ENCODE data around the gene DVL2. TPM values are rescaled to one million over a fixed set of nuclear protein-coding genes. Genes with fewer than 3 reads are reported as not detected.
"Not testable (repeated sequence)": the region's sequence is repeated elsewhere in the genome, so short reads cannot be mapped to it uniquely, and the experiment has no call there.

The DVL2 gene
- total RNA-seq, 1 donor from 2014 or later = 53.4 TPM

DNA sequence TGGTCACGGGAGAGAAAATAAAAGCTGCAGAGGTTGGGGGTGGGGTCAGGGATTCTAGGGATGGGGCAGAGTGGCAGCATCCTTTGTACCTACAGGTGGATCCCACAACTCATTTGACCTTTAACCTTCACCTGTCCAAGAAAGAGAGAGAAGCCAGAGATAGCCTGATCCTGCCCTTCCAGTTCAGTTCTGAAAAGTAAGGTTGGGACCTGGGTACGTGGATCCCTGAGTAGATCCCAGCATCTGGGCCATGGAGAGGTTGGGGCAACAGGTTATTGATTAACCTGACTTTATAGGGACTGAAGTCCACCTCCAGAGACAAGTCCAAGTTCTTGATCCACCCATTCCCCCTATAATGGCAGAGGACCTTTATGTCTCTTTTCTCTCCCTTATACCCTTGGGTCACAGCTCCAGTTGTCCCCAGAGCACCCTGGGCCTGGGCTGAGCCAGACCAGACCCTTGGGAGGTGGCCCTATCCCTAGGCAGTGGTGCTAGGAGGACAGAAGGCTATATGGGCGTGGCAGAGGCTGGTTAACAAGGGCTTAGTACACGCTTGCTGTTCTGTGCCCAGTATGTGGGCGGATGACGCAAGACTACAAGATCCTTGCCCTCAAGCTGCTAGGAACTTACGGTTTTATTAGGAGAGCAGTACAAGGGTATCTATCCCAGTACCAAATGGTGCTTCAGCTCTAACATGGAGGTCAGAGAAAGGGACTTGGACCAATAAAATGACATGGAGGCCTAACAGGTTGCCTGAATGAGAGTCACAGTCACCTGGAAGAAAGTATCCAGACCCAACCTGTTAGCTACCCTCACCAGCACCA is 24.6 kb upstream of the DVL2 start:
- DNase-seq (ENCODE audit: low spot score in 2 of 2) (no peak), FAIRE-seq (no peak)

DNA sequence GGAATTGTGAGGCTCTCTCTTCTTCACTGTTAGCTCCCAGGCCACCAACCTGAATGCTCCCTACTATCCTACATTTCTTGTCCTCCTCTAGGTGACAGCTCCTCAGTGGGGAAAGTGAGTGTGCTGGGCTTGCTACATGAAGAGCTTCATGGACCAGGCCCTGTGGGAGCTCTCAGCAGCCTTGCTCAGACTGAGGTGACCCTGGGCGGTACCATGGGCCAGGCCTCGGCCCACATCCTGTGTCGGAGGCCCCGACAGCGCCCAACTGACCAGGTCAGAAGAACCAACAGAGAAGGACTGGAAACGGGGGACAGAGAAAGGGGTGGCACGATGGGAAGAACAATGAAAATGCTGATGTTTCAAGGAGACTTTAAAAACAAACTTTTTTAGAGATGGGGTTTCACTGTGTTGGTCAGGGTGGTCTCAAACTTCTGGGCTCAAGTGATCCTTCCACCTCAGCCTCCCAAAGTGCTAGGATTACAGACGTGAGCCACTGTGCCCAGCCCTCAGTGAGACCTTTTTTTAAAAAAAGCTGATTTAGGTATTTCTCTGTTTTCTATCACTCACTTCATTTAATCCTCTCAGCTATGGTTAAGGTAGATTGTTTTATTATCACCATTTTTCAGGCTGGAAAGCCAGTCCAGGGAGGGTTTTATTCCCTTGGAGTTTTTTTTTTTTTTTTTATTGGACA is 22.6 kb upstream of the DVL2 start:
- DNase-seq (ENCODE audit: low spot score in 2 of 2) = no peak
- no peak for FAIRE-seq

DNA sequence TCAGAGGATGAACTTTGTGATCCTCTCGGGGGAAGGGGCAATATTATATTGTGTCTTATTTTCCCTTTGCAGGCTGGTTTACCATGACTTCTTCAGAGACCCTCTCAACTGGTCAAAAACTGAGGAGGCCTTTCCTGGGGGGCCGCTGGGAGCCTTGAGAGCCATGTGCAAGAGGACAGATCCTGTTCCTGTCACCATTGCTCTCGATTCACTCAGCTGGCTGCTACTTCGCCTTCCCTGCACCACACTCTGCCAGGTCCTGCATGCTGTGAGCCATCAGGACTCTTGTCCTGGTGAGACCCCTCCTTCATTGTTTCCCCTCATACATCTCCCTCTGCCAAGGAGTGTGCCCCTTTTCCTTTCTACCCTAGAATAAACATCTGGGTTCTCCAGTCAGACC is 20.2 kb upstream of the DVL2 start:
- FAIRE-seq (no peak), DNase-seq (ENCODE audit: low spot score in 2 of 2) (peak in 1 of 2 donors; percentile 6)

DNA sequence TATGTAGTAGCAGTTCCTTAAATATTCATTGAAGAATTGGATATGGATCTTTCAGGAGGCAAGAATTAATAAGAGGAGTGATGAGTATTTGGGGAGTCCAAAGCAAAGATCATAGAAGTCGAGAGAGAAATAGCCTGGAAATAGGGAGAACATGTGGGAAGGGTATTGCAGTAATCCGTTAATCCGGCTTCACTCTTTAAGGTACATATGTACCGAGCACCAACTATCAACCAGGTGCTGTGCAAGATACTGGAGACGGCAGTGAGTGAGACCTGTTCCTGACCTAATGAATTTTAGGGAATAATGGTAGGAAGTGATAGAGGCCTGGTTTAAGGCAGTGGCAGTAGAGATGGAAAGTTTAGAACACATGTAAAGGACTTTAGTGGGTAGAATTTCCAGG is 18.8 kb upstream of the DVL2 start:
- DNase-seq (ENCODE audit: low spot score in 2 of 2) = no peak
- FAIRE-seq = no peak

DNA sequence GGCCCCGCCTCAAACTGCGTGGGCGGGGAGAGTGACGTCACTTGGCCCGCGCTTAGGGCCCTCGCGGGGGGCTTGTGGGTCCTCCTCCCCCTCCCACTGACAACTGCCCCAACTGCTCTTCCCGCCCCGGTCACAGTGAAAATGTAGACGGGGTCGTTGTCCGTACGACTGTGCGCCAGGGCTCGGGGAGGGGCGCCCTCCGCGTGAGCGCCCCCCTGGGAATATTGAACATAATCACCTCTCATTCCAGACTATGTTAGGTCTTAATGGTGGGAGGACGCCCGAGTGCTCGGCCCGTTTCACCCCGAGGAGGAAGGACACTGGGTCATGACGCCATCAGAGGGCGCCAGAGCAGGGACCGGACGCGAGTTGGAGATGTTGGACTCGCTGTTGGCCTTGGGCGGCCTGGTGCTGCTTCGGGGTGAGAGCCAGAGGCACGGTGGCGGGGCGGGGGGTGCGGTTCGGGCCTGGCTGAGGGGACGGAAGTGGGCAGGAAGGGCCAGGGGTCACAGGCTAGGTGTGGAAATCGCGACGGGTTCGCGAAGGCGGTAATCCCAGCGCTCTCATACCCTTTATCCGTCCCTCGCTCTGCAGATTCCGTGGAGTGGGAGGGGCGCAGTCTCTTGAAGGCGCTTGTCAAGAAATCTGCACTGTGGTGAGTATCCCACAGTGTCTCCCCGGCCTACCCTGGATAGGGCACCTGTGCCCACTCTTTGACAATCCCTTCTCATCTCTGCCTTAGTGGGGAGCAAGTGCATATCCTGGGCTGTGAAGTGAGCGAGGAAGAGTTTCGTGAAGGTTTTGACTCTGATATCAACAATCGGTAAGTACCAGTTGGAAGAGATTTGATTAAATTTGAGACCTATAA is 18.1 kb upstream of the DVL2 start, which contains the start of gene ELP5:
Gene ELP5 (plus strand): TSS at position 40 of the 868 bp plus-strand sequence. CDS start 336 bp downstream, at position 376.
- FAIRE-seq (no peak), DNase-seq (ENCODE audit: low spot score in 2 of 2) (peak; percentile 82 to 90)

DNA sequence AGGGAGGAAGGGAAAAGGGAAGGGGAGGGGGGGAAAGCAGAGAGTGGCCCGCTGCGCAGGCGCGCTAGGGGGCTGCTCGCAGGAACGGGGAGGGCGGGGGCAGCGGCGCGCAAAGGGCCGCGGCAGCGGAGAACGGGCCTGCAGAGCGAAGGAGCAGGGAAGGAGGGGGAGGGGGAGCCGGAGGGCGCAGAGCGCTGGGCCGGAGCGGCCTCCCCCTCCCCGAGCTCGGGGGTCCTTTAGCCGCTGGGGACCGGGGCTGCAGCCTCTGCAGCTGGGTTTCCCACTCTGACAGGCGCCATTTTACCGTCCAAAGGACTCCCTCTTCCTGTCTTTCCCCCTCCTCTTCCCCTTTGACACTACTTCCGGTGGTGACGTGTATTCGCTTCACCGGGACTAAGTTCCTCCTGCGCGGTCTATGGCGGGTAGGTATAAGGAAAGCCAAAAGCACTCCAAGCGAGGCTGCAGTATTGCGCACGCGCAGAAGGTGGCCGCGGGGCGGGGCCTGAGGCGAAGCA is 17.4 kb upstream of the DVL2 start, which contains the start of gene CTDNEP1:
Gene CTDNEP1 (minus strand): TSS at position 74 of the 515 bp plus-strand sequence. CDS start 438 bp downstream, outside the sequence.
- FAIRE-seq = peak; percentile 47
- DNase-seq (ENCODE audit: low spot score in 2 of 2) = peak; percentile 97 to 98

DNA sequence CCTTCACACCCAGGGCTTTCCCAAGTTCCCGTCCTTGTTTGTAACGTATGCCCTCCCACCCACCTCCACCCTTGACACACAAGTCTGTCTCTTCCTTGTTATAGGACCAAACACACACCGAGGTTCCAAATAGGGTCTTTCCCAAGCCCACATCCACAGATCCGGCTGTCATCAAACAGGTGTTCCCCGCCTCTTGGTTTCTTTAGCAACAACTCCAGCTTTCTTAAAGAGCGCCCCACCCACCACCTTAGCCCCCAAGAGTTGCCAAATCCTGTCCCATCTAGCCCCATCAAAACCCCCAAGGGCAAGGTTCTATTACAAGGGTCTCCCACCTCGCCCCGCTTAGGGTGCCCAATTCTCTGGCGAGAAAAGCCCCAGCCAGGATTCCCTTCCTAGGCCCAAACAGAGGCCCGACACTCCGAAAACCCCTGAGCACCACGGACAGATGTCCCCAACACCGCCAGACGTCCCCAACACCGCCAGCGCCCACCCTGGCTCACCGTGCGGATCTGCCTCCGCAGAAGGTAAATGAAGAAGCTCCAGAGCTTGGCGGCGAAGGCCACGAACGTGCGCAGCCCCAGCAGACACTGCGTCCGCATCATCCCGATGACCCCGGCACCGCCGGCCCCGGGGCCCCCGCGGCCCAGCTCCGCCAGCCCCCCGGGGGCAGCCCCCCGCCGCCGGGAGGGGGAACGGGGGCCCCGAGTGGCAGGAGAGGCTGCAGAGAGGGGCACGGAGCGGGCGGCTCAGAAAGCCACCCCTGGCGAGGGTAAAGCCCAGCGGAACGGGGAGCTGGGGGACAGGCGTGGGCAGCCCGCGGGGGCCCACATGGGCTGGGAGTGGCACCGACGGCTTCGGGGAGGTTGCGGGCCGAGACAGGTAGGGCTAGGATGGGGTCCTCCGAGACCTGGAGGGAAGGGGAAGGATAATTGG is 16.6 kb upstream of the DVL2 start:
- no peak for DNase-seq (ENCODE audit: low spot score in 2 of 2)
- FAIRE-seq = no peak

DNA sequence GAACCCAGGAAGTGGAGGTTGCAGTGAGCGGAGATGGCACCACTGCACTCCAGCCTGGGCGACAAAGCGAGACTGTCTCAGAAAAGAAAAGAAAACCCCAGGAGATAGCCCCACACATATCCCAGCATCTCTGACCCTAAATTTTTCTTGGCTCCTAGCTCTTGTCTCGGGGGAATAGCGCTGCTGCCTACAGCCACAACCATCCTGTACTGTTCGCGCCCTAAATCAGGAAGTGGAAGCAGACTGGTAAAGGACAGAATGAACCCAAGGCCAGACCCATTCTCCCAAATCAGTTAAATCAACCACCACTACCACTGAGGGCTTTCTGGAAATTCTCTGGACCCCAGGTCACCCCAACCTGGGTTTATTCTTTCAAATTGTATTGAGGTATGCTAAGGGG is 15.5 kb upstream of the DVL2 start:
- FAIRE-seq = no peak
- no peak for DNase-seq (ENCODE audit: low spot score in 2 of 2)

DNA sequence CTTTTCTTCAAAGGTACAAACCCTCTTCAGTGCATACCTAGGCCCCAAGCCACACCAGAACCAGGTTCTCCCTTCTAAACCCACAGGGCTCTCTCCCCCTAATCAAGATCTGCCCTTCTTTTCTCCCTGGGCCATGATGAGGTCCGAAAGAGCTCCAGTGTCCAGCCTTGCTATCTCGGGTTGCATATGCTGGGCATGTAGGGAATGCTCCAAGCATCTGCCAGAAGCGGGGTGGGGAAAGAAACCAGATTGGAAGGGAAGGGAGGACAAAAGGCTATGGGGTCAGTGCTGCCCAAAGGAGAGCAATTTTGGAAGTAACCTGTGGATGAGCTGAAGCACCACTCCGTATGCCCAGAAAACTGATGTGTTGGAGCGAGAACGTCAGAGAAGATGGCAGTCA is 14.9 kb upstream of the DVL2 start:
- DNase-seq (ENCODE audit: low spot score in 2 of 2) (no peak), FAIRE-seq (no peak)

DNA sequence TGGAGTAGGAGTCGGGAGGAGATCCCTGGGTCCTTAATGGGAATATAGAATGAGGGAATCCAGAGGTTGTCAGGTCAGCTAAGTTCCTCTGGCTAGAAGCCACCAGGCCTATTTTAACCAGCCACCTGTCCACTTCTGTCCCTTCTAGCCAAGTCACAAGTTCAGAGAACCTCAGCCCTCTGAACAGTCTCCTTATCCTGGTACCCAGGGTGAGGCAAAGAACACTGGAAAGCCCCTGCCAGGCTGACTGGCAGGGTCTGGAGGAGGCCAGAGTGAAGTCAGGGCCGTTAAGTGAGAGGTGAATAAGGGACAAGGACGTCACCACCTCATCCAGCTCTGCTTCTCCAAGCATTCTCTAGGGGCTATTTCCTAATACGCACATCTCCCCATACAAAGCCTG is 14.5 kb upstream of the DVL2 start:
- no peak for DNase-seq (ENCODE audit: low spot score in 2 of 2)
- no peak for FAIRE-seq

DNA sequence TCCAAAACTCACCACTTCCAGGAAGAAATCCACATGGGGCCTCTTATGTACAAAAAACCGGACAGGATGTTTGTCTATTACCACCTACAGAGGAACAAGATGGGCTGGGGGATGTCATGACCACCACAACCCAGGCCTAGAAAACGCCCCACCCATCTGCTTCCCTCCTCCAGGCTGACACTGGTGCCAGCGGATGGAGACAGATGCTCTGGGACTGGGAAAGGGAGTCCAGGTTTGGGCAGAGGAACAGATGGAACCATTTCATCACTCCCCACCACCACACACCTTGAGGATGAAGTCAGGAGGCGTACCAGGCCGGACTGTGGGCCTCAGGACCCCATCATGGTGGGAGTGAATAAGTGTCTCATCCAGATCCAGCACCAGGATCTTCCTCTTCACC is 12.5 kb upstream of the DVL2 start:
- FAIRE-seq (no peak), DNase-seq (ENCODE audit: low spot score in 2 of 2) (no peak)

DNA sequence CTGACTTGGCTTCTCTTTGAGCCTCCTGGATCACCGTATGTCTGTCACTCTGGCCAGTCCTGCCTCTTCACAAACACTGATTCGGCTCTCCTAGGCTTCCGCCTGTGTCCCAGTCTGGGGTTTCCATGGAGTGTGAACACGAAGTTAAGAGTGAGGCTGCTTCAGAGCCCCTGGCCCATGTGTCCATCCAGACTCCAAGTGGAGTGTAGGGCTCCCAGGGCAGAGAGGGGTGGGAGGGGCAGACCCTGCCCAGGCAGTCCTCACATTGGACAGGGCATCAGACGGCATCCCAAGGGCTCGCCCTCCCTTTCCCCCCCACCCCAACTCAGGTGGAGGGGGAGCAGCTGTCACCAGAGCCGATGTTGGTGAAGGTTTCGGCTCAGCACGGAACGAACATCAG is 9.5 kb upstream of the DVL2 start:
- FAIRE-seq; DNase-seq (ENCODE audit: low spot score in 2 of 2): not testable (repeated sequence)

DNA sequence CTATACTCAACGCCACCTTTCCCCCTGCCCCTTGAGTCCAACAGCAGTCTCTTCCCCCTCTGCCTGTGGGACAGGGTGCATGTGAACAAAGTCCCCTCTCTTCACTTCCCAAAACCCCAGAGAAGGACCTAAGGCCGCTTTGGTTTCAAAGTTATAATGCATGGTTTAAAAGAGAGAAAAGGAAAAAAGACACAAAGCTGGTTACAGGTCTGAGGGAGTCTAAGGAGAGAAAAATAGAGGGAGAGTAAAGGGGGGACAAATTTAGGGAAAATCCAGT is 9.1 kb upstream of the DVL2 start:
- DNase-seq (ENCODE audit: low spot score in 2 of 2) = no peak
- no peak for FAIRE-seq

DNA sequence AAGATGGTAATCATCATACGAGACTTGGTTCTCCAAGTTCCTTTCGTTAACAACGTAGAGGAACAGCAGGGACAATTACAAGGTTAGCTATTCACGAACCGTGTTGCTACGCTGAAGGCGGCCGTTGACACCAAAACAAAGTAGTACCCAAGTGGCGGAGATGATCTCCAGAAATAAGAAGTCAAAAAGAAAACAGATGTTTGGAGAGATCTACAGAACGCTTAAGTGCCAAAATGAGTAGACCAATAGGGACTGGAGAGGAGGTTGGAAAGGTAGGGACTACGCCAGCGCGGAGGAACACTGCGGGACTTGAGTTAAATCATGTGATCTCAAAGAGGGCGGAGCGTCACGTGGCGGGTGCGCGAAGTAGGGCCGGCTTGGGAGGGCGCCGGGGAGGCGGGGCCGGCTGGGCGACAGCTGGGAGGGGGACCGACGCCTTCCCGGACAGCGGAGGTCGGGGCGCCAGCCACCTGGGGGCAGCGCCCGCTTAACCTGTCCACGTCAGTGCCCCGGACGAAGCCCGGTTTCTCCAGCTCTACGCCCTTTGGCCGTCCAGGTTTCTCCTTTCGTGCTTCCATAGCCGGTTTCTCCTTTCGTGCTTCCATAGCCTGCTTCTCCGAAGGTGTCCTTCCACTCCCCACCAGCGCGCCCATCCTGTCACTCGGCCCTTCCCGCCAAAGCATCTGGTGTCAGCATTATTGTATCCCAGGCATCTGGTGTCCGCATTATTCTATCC is 8.6 kb upstream of the DVL2 start:
- no peak for FAIRE-seq
- peak; percentile 91 to 93 for DNase-seq (ENCODE audit: low spot score in 2 of 2)

DNA sequence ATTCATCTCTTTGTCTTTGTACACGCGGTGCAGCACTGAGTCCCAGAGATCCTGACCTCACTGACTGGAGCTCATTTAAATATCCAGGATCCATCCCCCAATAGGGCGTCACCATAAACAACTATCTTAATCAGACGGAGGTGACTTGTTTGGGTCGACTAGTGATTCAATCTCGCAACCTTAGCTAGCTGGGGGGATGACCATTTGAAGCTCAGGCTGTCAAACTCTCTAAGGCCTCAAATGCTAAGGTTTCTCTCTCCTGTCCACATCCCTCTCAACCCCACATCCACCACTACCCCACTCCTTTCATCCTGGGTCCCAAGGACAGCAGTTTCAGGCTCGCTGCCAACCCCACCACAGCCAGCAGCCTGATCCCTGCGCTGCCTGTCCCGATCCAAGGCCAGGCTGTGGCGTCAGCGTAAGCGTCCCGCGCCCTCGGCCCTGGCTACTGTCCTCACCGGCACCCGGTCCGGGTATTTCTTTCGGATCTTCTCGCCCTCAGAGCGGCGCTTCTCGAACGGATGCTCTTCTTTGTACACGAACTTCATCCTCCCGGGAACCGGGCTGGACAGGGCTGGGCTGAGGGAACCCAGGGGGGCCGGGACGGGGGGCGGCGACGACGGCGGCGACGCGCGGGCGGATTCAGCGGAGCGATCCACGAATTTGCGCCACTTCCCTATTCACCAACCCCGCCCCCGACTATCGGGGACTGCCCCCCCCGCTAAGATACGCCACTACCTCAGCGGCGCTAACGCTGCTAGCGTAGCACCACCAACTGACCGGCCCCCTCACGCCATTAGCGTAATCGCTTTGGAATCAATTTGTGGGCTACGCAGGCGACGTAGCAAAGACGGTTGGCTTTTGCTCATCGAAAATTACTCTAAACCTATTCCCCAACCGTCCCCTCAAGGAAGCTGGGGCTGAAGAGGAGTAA is 7.7 kb upstream of the DVL2 start, which contains the start of gene GABARAP:
Gene GABARAP (minus strand): TSS at position 667 of the 934 bp plus-strand sequence. CDS start 119 bp downstream, at position 548.
- FAIRE-seq (no peak), DNase-seq (ENCODE audit: low spot score in 2 of 2) (peak; percentile 81 to 88)

DNA sequence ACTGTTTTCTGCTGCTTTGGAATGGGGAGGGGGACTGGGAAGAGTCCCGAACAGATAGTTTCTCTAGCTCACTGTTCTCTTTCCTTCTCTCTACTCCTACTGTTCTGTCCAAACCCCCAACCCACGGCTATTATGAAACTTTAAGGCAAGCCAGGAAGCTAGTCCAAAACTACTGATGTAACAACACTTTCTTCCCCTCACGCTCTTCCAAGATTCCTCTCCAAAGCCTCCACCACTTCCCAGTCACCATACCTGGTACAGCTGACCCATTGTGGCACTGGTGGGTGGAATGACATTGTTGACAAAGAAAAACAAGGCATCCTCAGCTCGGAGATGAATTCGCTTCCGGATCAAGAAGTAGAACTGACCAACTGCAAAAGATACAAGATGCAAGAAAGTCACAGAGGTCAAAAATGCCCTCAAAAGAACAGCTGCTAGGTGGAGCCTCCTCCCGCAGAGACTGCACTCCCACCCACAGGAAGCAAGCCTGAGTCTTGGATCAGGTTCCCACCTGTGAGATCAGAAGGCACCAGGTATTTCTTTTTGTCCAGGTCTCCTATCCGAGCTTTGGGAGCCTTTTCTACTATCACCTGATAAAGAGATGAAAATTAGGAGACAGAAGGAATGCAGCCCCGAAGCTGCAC is 6.9 kb upstream of the DVL2 start:
- FAIRE-seq = no peak

DNA sequence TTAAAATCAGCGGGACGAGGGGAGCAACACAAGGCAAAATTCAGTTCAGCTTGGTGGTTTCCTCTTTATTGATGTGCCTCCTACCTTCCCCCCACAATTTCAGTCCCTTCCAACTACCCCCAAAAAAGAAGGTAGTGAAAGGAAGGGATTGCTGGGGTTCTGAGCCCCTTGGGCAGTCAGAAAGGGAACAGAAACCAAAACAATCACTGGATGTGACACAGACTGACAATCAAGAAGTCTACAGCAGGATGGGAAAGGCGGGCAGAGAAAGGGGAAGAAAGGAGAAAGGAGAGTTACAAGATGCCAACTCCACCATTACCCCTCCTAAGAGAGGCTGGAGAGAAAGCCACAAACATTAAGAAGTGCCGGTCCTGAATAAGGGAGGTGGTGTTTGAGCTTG is 6.1 kb upstream of the DVL2 start:
- no peak for FAIRE-seq
- DNase-seq (ENCODE audit: low spot score in 2 of 2) = no peak

More for the DNA sequence above, 6.9 kb upstream of the DVL2 start:
- DNase-seq (ENCODE audit: low spot score in 2 of 2) = no peak

All from frontal cortex (tissue), 4 donors.